Measurements from ENCODE around the gene GRK3.
"Not testable (repeated sequence)": the region's sequence is repeated elsewhere in the genome, so short reads cannot be mapped to it uniquely, and the experiment has no call there.

Gene GRK3

DNA sequence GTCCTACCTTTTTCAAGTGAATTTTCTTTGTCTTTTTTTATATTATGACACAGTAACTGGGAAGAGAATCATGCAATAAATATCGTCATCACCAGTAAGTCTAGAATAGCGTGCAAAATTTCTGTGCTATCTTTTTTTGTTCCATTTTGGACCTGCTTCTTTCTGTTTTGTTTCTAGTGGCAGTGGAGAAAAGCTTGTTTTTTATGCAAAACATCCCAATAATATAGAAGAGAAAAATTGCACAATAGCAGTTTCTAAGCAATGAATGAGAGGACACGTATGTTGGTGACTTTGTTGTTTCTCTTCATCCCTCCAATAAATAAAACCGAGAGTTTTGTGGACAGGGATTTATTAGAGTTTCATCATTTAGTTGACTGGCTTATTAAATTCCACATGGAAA lies 10.3 kb downstream of the GRK3 start:
- DNase-seq = no peak

DNA sequence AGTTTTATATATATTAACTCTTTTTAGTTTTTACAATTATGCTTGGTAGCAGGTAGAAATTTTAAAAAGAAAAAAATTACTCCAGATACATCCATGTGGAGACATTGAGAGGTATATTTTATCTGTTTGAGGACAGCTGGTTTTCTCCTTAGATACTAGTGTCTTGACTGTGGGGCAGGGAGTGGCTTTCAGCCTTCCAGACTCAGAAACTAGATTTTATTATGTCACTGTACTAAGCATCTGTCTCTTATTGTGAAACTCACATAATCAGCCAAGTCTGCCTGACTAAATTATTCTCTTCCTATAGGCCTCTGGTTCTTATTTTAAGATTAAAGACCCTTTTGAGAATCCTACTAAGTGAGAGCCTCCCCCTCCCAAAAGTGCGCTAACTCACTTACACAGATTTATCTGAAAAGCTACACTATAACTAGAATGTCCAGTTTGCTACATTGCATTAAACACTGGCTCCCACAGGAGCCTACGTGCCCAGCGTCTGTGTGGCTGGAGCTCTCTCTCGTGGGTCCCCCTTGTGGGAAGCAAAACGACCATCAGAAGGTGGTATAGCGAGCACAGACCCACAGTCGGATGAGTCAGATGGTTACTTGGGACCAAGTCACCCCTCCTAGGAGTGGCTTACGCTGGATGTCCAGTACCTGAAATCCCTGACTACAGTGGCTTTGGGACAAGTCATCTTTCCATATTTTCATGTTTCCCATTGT lies 11.4 kb downstream of the GRK3 start:
- not testable (repeated sequence) for DNase-seq

DNA sequence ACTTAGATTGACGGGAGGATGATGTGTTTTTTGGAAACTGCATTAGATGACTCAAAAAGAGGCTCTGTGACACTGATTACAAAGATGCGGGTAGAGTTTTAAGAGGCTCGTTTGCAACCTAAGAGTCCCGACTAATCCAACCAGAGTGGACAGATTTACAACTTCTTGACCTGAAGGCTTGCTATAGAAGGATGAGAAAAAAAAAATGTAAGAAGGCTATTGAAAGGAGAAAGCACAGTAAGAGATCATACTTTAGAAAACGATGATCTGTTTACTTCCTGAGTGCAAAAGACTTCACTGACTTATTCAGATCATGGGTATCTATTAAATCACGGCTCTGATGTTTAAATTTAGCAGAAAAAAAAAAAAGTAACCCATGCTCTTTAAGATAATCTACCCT lies 17.0 kb downstream of the GRK3 start:
- DNase-seq = not testable (repeated sequence)

DNA sequence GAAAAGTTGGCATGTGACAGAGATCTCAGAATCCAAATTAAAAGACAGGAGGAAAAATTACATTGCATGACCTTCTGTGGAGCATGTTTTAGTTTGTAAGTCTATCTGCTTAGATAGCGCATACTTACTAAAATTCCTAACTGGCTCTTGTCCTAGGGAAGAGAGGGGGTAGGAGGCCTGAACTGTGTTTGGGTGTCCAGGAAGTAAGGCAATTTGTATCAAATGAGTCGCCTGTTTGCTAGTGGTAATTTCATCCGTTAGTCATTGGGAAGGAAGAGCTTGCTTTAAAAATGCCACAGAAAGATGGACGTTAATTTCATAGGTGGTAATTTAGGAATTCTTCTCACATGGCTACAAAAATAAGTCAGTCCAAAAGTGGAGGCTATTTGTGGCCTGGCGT lies 18.5 kb downstream of the GRK3 start:
- no peak for DNase-seq

DNA sequence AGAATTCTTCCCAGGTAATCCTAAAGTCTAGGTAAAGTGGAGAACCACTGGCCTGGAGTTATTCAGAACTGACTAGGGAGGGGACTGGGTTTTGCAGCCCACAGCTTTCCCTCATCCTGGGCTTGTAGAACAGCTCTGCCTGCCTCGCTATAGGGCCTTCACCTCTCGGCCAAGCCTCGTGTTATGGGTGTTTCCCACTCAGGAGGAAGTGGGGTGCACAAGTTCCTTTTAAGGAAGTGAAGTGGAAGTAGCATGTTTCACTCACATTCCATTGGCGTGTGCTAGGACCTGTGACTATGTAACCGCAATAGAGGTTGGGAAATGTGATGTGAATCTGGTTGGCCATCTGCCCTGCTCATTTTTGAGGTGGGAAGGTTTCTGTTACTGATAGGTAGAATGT lies 20.5 kb downstream of the GRK3 start:
- DNase-seq = not testable (repeated sequence)

DNA sequence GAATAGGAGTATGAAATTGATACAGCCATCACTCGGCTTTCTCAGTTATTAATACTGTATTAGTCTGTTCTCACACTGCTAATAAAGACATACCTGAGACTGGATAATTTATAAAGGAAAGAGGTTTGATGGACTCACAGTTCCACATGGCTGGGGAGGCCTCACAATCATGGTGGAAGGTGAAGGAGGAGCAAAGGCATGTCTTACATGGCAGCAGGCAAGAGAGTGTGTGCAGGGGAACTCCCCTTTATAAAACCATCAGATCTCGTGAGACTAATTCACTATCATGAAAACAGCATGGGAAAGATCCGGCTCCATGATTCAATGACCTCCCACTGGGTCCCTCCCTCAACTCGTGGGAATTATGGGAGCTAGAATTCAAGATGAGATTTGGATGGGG lies 25.2 kb downstream of the GRK3 start:
- not testable (repeated sequence) for DNase-seq

DNA sequence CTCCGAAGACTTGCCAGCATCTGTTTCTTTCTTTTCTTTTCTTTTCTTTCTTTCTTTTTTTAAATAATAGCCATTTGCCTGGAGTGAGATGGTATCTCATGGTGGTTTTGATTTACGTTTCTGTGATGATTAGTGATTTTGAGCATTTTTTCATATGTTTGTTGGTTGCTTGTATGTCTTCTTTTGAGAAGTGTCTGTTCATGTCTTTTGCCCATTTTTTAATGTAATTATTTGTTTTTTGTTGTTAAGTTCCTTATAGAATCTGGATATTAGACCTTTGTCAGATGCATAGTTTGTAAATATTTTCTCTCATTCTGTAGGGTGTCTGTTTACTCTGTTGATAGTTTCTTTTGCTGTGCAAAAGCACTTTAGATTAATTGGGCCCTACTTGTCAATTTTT lies 28.8 kb downstream of the GRK3 start:
- DNase-seq = not testable (repeated sequence)

DNA sequence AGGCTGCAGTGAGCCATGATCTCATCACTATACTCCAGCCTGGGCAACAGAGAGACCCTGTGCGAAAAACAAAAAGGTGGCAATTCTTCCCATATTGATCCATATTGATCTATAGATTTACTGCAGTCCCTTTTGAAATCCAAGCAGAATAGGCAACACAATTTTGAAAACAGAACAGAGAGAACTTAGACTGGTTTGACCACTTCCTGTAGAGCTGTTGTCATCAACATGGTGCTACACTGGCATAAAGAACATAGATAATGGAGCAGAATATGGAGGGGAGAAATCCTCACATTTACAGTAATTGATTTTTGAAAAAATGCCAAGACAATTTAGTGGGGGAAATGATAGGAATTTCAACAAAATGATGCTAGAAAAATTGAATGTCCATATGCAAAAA lies 34.1 kb downstream of the GRK3 start:
- DNase-seq = no peak

DNA sequence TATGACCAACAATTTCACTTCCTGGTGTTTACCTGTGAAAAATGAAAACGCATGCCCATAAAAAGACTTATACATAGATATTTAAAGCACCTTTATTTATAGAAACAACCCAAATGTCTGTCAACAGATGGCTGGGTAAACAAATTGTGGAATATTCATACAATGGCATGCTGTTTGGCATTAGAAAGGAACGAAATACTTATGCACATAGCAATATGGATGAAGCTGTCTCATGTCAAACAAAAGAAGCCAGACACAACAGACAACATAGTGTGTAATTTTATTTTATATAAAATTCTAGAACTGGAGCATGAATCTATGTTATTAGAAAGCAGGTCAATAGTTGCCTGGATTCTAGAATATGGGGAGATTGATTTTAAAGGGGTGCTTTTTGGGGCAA lies 38.0 kb downstream of the GRK3 start:
- DNase-seq = no peak

DNA sequence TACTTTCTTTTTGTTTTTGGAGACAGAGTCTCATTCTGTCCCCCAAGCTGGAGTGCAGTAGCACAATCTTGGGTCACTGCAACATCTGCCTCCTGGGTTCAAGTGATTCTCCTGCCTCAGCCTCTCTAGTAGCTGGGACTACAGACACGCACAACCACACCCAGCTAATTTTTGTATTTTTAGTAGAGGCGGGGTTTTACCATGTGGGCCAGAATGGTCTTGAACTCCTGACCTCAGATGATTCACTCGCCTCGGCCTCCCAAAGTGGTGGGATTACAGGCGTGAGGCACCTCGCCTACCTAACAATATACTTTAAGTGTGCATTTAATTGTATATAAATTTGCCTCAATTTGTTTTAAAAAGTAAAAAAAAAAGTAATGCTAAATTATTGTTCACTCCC lies 38.4 kb downstream of the GRK3 start:
- DNase-seq = no peak

DNA sequence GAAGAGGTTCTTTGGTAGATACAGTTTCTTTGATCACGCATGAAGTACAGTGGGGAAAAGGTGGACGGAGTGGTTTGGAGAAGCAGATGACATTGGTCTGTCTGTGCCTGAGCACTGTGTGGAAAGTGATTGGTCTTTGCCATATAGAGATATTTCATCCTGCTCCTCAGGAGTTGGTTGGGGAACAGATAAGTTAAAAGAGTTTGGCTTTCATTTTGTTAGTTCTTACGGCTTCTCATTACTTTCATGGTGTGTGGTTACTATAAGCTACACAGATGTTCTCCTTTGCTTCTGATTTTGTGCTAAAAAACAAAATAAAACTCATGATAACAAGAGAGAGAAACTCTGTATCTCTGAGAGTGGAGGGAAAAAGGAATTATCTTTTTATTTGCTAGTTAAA lies 40.7 kb downstream of the GRK3 start:
- not testable (repeated sequence) for DNase-seq

DNA sequence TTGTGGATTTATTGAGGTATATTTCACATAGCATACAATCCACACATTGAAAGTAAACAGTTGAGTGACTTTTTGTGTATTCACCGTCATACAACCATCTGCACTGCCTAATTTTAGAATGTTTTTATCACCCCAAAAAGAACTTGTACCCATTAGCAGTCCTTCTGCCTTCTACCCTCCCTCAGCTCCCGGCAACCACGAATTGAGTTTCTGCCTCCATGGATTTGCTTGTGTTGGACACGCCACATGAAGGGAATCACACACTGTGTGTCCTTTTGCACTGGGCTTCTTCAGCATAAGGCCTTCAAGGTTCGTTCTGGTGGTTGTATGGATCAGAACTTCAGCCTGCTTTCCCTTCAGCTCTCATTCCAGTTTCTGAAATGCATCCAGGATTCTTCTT lies 41.1 kb downstream of the GRK3 start:
- not testable (repeated sequence) for DNase-seq

DNA sequence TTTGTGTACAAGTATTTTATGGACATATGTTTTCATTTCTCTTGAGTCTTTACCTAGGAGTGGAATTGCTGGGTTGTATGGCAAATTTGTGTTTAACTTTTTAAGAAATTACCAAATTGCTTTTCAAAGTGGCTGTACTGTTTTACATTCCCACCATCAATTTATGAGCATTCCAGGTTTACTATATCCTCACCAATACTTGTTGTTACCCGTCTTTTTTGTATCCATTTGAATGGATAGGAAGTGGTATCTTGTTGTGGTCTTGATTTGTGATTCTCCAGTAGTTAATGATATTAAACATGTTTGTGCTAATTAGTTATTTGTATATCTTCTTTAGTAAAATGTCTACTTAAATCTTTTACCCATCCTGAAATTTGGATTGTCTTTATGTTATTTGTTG lies 46.8 kb downstream of the GRK3 start:
- not testable (repeated sequence) for DNase-seq

DNA sequence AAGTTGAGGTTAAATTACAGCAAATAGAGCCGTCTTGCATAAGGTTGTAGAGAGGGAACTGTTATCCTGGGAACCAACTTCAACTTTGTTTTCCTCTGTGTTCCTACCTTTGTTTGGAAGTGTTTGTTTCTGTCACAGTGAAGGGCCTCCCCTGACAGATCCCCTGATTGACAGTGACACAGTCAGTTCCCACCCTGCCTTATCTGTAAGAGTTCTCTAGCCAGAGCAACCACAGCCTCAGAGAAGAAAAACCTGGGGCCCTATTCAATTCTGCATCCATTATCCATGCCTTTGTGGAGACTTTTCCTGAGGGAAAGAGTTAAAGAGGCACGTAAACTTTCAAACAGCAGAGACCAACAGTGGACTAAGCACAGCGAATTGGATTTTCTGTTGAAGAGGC lies 48.7 kb downstream of the GRK3 start:
- DNase-seq = not testable (repeated sequence)

DNA sequence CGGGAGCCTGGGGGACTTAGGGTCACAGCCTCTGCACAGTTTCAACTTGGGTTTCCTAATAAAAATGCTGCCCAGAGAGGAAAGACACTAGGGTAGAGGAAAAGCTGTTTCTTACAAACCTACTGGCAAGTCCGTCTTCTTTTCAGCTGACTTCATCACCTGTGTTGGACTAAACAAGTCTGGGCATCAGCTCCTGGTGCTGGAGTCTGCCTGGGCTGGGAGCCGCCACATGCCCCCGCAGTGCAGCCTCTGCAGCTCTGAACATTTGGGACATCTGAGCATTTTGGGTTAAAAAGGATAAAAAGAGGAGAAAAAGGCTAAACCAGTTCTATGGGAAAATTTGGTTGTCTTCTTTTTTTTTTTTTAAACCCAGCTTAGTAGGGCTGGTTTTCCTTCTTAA lies 49.1 kb downstream of the GRK3 start:
- not testable (repeated sequence) for DNase-seq

DNA sequence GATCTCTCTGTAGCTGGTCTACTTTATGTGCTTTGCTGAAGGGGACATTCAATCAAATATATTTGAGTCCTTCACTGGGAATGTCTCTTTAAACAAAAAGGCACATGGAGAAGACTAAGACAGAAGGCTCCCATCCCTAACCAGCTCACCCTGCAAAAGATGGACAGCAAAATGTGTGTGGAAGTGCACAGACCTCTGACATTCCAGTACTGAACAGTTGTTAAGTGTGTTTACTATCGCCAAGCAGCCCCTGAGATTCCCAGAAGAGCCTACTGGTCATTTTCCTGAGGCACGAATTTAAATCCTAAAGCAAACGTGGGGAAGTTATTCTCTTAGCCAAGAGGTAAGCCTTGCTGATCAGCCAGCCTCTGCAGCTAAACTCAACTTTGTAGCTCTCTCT lies 50.3 kb downstream of the GRK3 start:
- DNase-seq = not testable (repeated sequence)

DNA sequence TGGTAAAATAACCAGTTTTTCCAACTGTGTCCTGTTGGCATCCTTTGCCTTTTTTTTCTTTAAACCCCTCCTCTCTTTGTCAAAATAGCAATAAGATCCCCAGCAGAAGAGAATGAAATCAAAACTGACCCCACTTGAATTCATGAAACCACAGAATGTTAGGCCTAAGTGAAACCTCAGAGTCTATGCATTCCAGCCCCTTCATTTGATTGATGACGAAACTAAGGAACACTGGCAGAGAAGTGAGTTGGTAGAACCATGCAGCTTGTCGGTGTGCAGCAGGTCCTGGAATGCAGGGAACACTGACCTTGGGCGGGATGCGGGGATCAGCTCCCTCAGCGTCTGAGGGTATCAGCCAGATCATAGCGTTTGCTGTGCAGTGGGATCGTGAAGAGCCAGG lies 57.5 kb downstream of the GRK3 start:
- DNase-seq = no peak

DNA sequence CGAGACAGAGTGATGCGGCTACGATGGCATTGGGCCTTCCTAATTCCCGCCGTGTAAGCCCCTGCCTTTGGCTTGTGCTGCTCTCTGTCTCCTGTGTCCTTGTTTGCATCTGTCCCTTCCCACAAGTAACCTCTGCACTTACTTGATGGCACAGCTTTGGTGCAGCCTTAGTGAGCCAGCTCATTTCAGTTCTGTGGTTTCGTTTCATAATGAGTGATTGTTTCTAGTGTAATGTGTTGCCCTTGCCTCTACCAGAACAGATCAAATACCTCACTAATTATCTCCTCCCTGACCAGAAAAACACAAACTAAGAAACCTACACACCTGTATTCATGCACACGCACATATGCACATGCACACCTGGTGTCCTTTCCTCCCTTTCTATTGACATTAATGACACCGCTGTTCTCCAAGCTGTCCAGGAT lies 58.8 kb downstream of the GRK3 start:
- DNase-seq = no peak

DNA sequence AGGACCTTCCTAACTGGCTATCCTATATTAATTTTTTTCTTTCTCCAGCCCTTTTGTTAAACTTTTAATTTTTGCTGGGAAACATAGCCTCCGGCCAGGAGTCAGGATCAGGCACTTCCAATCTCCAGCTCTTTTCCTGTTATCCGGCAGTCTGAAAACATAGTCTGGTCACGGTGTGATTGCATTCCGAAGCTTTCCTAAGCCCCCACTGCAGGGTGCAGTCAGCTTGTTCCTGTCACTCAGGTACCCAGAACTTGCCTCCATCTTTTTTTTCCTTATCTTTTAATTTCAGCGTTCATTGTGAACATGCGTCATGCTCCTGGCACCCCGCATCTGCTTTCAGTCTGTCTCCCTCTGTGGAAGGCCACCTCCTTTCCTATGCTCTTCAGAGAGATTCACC lies 59.4 kb downstream of the GRK3 start:
- no peak for DNase-seq

DNA sequence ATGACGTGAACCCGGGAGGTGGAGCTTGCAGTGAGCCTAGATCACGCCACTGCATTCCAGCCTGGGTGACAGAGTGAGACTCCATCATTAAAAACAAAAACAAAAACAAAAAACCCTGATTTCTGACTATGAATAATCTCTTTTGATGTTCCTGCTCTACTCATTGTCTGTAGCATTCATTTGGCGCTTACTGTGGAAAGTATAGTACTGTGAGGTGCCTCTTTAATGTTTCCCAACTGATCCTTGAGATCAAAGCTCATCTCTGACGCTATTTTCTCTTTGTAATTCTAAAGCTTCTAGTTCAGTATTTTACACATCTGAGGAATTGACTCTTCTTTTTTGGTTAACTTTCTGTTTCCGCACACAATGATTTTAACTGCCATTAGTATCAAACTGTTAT lies 60.0 kb downstream of the GRK3 start:
- no peak for DNase-seq

DNA sequence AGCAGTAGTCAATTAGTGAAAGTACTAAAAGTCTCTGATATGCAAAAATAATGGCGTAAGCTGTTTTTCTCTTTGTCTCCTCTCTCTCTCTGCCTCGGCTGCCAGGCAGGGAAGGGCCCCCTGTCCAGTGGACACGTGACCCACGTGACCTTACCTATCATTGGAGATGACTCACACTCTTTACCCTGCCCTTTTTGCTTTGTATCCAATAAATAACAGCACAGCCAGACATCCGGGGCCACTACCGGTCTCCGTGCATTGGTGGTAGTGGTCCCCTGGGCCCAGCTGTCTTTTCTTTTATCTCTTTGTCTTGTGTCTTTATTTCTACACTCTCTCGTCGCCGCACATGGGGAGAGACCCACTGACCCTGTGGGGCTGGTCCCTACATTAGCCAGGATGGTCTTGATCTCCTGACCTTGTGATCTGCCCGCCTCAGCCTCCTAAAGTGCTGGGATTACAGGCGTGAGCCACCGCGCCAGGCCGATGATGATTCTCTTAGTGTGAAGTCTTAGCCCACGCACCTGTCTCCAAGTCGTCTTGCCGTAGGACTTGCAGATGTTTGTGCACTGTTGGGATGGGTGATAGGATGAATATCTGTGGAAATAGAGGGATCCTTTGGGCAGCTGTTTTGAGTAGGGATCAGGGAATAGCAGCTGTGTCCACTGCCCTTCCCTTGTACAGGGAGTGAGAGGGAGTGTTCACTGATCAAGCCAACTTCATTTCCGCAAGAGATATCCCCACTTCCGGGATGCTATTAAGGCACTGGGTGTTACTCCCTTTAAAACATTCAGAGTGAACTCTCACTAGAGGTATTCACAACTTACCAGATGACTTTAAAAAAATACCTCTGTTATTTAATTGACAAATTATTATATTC lies 61.5 kb downstream of the GRK3 start:
- DNase-seq = not testable (repeated sequence)

DNA sequence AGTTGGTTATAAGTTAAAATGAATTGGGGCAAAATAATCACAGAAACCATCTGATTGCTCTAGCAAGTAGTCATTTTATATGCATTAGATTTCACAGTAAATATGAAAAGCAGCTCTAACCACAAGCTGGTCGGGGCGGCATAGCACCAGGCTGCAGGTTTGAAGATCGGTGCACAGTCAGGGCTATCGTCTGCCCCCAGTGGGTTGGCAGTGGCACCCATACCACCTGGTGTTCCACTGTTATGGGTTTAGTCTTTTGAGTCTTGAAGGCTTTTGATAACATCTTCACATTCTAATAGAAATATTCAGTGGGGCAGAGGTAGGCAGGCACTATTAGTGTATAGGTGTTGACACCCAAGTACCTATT lies 62.1 kb downstream of the GRK3 start:
- no peak for DNase-seq

DNA sequence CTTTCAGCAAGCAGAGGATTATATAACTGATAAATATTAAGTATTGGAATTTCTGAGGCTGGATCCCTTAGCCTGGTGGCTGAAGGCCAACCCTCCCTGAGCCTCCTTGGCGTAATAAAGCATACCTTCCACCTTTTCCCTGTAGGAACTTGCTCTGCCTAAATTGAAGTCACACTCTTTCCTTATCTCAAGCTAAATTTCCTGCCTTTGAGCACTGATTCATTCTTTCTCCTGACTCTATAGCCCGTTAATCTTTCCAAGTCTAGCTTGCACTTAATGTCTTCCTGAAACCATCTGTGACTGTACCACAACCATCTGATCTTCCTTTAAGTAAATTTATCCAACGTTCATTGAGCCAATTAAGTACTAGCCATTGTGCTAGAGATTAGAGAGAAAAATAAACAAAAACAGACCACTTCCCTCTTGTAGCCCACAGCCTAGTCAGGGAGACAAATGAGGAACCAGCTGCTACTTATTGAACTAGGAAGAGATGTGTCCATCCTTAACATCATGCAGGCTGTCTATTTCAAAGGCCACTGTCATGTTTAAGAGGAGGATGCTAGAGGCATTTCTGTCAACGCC lies 62.9 kb downstream of the GRK3 start:
- no peak for DNase-seq

DNA sequence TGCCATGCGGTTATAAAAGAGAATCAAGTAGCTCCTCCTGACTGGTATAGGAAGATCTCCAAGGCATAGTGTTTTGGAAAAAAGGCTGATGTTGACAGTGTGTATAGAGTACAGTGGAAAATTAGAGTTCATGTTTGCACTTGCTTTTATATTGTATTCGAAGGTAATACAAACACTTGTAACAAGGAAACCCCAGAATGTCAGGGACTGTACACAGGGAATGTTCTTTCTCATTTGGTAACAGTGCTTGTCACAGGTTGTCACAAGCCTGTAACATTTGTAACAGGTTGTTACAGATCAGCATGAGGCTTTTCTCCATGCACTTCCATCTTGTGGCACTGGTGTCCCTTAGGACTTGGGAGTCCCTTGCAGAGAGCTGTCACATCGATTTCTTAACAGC lies 64.0 kb downstream of the GRK3 start:
- no peak for DNase-seq

Data from activated T-cell treated with anti-CD3 and anti-CD28 coated beads, Interleukin-2, amount 50 U/mL, for 1 hour (primary cell).